ENCODE measurements around the gene PYGO1. TPM values are rescaled to one million over a fixed set of nuclear protein-coding genes. Genes with fewer than 3 reads are reported as not detected.
"Not testable (repeated sequence)": the region's sequence is repeated elsewhere in the genome, so short reads cannot be mapped to it uniquely, and the experiment has no call there.

PYGO1 gene
- total RNA-seq, 1 experiment from 2014 or later, result 8.9 TPM

DNA sequence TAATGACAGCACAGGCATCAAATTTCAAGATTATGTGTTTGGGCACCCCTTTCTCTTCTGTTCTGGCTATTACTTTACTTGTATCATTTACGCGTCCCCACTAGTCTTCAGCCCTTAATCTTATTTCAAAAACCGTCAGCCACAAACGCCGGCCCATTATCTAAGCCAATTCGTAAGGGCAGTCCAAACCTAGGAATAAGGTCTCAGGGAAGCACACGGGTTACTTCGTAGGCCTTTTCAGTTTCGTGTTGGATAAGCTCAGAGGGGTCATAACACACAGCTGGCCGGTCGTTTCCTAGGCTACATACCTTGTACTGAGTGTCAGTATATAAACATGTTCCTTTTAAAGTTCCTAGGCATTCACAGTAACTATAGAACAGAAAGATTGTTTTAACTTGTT, 75.0 kb downstream of the PYGO1 start:
- H3K4me1 Mint-ChIP-seq (ENCODE audit: low read depth, unreplicated experiment), result no peaks in the 10 kb centered on the region
- no peaks in the 10 kb centered on the region for H3K27me3 ChIP-seq (replicated peaks; ENCODE audit: control insufficient read depth, insufficient read depth, low read length)
- no TSS peak for BruUV-seq (replicated peaks)
- ChIA-PET CTCF (interaction anchor here (0.6 kb wide), 1 partner anchor 16 kb away, joined by 5 read pairs; no protein-coding TSS in a partner anchor), POLR2A (no interaction called here)
- H3K36me3 Mint-ChIP-seq (ENCODE audit: insufficient read depth, unreplicated experiment), result no peaks in the 10 kb centered on the region
- H3K4me3 Mint-ChIP-seq (ENCODE audit: unreplicated experiment), result no peak overlapping the region
- H3K9me3 ChIP-seq, result no peaks in the 10 kb centered on the region
- intact Hi-C loops (cut with micrococcal nuclease; ENCODE audit: unreplicated experiment), result no loop called here
- no peaks in the 10 kb centered on the region for H3K27me3 Mint-ChIP-seq (ENCODE audit: insufficient read depth, unreplicated experiment)
- H3K36me3 ChIP-seq (ENCODE audit: control insufficient read depth, insufficient read depth, low read length), result no peaks in the 10 kb centered on the region
- no peak overlapping the region for H3K27ac Mint-ChIP-seq (ENCODE audit: unreplicated experiment)
- no peak overlapping the region for H3K4me3 ChIP-seq (ENCODE audit: low read depth, low read length)
- TF ChIP-seq, protein P1, sequence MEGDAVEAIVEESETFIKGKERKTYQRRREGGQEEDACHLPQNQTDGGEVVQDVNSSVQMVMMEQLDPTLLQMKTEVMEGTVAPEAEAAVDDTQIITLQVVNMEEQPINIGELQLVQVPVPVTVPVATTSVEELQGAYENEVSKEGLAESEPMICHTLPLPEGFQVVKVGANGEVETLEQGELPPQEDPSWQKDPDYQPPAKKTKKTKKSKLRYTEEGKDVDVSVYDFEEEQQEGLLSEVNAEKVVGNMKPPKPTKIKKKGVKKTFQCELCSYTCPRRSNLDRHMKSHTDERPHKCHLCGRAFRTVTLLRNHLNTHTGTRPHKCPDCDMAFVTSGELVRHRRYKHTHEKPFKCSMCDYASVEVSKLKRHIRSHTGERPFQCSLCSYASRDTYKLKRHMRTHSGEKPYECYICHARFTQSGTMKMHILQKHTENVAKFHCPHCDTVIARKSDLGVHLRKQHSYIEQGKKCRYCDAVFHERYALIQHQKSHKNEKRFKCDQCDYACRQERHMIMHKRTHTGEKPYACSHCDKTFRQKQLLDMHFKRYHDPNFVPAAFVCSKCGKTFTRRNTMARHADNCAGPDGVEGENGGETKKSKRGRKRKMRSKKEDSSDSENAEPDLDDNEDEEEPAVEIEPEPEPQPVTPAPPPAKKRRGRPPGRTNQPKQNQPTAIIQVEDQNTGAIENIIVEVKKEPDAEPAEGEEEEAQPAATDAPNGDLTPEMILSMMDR (IDR thresholded peaks at IDR 0.05; ENCODE audit: insufficient read depth in 1 of 2, low read depth in 1 of 2, low read length in 1 of 2, severe bottlenecking in 1 of 2, unreplicated experiment in 1 of 2), result no peak
- H3K4me1 ChIP-seq, result no peaks in the 10 kb centered on the region
- H3K9me3 Mint-ChIP-seq (ENCODE audit: unreplicated experiment), result no peaks in the 10 kb centered on the region
- no peak for DNase-seq

DNA sequence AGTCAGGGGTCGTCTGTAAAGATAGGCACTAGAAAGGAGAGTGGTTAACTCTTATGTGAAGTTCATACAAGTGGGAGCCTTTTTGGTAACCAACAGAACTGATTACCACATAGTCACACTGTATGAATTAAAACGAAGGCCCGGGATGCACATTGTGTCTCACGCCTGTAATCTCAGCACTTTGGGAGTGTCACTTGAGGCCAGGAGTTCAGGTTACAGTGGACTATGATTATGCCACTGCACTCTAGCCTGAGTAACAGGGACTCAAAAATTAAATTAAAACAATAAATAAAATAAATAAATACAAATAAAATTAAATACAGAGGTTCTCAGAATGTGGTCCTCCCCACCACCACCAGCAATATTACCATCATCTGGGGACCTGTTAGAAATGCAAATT, 80.6 kb downstream of the PYGO1 start:
- BruUV-seq (replicated peaks), result no TSS peak
- Histone ChIP-seq H3K36me3 (ENCODE audit: control insufficient read depth, insufficient read depth, low read length) (no peaks in the 10 kb centered on the region; the same call in 1 of the 2 replicates), H3K4me1 (no peaks in the 10 kb centered on the region), H3K27me3 (replicated peaks; ENCODE audit: control insufficient read depth, insufficient read depth, low read length) (no peaks in the 10 kb centered on the region), H3K9me3 (no peaks in the 10 kb centered on the region), H3K4me3 (ENCODE audit: low read depth, low read length) (no peak overlapping the region)
- Mint-ChIP-seq H3K4me1 (ENCODE audit: low read depth, unreplicated experiment) (no peaks in the 10 kb centered on the region), H3K27ac (ENCODE audit: unreplicated experiment) (no peak overlapping the region), H3K9me3 (ENCODE audit: unreplicated experiment) (no peaks in the 10 kb centered on the region), H3K36me3 (ENCODE audit: insufficient read depth, unreplicated experiment) (no peaks in the 10 kb centered on the region), H3K4me3 (ENCODE audit: unreplicated experiment) (no peak overlapping the region), H3K27me3 (ENCODE audit: insufficient read depth, unreplicated experiment) (peaks cover 3% of the 10 kb centered on the region)
- POLR2A ChIA-PET, result no interaction called here
- TF ChIP-seq, protein P1 (IDR thresholded peaks at IDR 0.05; ENCODE audit: insufficient read depth in 1 of 2, low read depth in 1 of 2, low read length in 1 of 2, severe bottlenecking in 1 of 2, unreplicated experiment in 1 of 2), result no peak
- CTCF ChIA-PET, result no interaction called here
- DNase-seq, result no peak
- intact Hi-C loops (cut with micrococcal nuclease; ENCODE audit: unreplicated experiment), result no loop called here

DNA sequence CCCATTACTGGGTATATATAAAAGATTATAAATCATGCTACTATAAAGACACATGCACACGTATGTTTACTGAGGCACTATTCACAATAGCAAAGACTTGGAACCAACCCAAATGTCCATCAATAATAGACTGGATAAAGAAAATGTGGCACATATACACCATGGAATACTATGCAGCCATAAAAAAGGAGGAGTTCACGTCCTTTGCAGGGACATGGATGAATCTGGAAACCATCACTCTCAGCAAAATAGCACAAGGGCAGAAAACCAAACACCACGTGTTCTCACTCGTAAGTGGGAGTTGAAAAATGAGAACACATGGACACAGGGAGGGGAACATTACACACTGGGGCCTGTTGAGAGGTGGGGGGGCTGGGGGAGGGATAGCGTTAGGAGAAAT, 82.7 kb downstream of the PYGO1 start:
- DNase-seq; H3K4me3 ChIP-seq (ENCODE audit: low read depth, low read length); H3K27ac Mint-ChIP-seq (ENCODE audit: unreplicated experiment); H3K27me3 ChIP-seq (replicated peaks; ENCODE audit: control insufficient read depth, insufficient read depth, low read length); H3K4me1 Mint-ChIP-seq (ENCODE audit: low read depth, unreplicated experiment); H3K4me1 ChIP-seq; H3K9me3 Mint-ChIP-seq (ENCODE audit: unreplicated experiment); H3K36me3 Mint-ChIP-seq (ENCODE audit: insufficient read depth, unreplicated experiment); H3K4me3 Mint-ChIP-seq (ENCODE audit: unreplicated experiment); H3K9me3 ChIP-seq; intact Hi-C loops (cut with micrococcal nuclease; ENCODE audit: unreplicated experiment); POLR2A ChIA-PET; CTCF ChIA-PET; H3K27me3 Mint-ChIP-seq (ENCODE audit: insufficient read depth, unreplicated experiment); BruUV-seq (replicated peaks); H3K36me3 ChIP-seq (ENCODE audit: control insufficient read depth, insufficient read depth, low read length): not testable (repeated sequence)

DNA sequence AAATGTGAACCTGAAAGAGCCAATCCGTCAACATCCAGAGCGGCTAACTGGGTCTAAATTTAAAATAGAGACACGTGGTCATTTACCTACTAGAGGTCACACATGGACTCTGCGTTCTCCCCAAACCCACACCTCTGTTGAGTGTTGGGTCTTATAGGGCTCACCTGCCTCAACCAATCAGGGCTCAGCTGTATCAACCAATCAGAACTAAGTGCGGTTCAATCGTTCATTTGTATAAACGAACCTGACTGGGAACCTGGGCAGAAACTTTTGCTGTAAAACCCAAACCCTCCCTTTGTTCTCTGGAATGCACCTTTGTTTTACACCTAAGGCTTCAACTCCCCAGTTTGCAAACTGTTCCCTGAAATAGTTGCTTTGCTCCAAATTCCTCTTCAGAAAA, 89.0 kb downstream of the PYGO1 start:
- peak in 1 of 2 experiments; percentile 3 for DNase-seq
- Histone ChIP-seq H3K9me3 (no peaks in the 10 kb centered on the region), H3K4me3 (ENCODE audit: low read depth, low read length) (no peak overlapping the region), H3K27me3 (replicated peaks; ENCODE audit: control insufficient read depth, insufficient read depth, low read length) (no peaks in the 10 kb centered on the region), H3K4me1 (peaks cover 4% of the 10 kb centered on the region; the same call in 1 of the 2 replicates), H3K36me3 (ENCODE audit: control insufficient read depth, insufficient read depth, low read length) (no peaks in the 10 kb centered on the region)
- POLR2A ChIA-PET, result no interaction called here
- Mint-ChIP-seq H3K4me3 (ENCODE audit: unreplicated experiment) (peak overlapping the region; percentile 81), H3K27ac (ENCODE audit: unreplicated experiment) (no peak overlapping the region), H3K27me3 (ENCODE audit: insufficient read depth, unreplicated experiment) (peaks cover 4% of the 10 kb centered on the region), H3K9me3 (ENCODE audit: unreplicated experiment) (no peaks in the 10 kb centered on the region), H3K36me3 (ENCODE audit: insufficient read depth, unreplicated experiment) (peaks cover 6% of the 10 kb centered on the region), H3K4me1 (ENCODE audit: low read depth, unreplicated experiment) (peaks cover 6% of the 10 kb centered on the region)
- intact Hi-C loops (cut with micrococcal nuclease; ENCODE audit: unreplicated experiment), result no loop called here
- BruUV-seq (replicated peaks), result no TSS peak
- CTCF ChIA-PET, result no interaction called here
- TF ChIP-seq, protein P1 (IDR thresholded peaks at IDR 0.05; ENCODE audit: insufficient read depth in 1 of 2, low read depth in 1 of 2, low read length in 1 of 2, severe bottlenecking in 1 of 2, unreplicated experiment in 1 of 2), result no peak

DNA sequence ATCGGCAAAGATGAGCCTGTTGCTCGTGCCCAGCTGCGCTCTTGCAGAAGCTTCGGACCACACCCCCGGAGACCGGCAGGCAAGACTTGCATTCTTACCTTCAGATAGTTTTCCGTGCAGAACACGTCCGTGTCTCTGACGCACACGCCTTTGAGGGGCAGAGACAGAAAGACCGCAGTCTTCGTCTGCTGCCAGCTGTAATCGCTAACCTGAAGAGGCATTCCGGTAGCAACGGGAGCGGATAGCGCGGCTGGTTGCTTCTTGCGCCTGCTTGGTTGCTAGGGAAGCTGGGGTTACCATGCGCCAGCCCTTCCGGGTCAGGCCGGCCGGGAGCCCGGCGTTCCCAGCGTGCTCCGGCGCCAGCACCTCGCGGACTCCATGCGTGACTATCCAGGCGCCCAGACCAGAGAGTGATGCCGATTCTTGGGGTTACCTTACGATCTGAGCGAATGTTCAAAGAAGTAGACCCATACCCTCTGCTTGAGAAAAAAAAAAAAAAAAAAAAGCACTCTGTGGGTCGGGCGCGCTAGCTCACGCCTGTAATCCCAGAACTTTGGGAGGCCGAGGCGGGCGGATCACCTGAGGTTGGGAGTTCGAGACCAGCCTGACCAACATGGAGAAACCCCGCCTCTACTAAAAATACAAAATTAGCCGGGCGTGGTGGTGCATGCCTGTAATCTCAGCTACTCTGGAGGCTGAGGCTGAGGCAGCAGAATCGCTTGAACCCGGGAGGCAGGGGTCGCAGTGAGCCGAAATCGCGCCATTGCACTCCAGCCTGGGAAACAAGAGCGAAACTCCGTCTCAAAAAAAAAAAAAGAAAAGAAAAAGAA, 89.8 kb downstream of the PYGO1 start:
- H3K9me3 Mint-ChIP-seq (ENCODE audit: unreplicated experiment); H3K27me3 ChIP-seq (replicated peaks; ENCODE audit: control insufficient read depth, insufficient read depth, low read length); H3K27me3 Mint-ChIP-seq (ENCODE audit: insufficient read depth, unreplicated experiment); H3K9me3 ChIP-seq; H3K36me3 Mint-ChIP-seq (ENCODE audit: insufficient read depth, unreplicated experiment); intact Hi-C loops (cut with micrococcal nuclease; ENCODE audit: unreplicated experiment); POLR2A ChIA-PET; CTCF ChIA-PET; H3K4me1 Mint-ChIP-seq (ENCODE audit: low read depth, unreplicated experiment); H3K4me1 ChIP-seq; H3K36me3 ChIP-seq (ENCODE audit: control insufficient read depth, insufficient read depth, low read length); BruUV-seq (replicated peaks): not testable (repeated sequence)
- H3K27ac Mint-ChIP-seq (ENCODE audit: unreplicated experiment), result peak overlapping the region; percentile 67
- peak; percentile 89 for DNase-seq
- H3K4me3 ChIP-seq (ENCODE audit: low read depth, low read length), result peak overlapping the region; percentile 42
- H3K4me3 Mint-ChIP-seq (ENCODE audit: unreplicated experiment), result peak overlapping the region; percentile 81
